NB4 (cell line): ENCODE measurements around the gene SSBP1.
A peak's percentile ranks its signal among the peaks of the same experiment; 100 is the strongest.
"Not testable (repeated sequence)": the region's sequence is repeated elsewhere in the genome, so short reads cannot be mapped to it uniquely, and the experiment has no call there.

Experiments
- DNase-seq: peaks from one replicate; pipeline ENCODE4 v3.0.0; 2010; ENCODE audit warnings: low read depth
- H3K4me3 ChIP-seq: one replicate; pipeline ENCODE4 v1.5.1; 2011; ENCODE audit warnings: mild to moderate bottlenecking, low read depth, low read length, moderate library complexity
- MYC ChIP-seq: IDR thresholded peaks from 2 replicates; pipeline ENCODE4 v1.6.1; 2011; ENCODE audit warnings: low read depth, low read length
- POLR2A ChIP-seq: IDR thresholded peaks from 2 replicates; pipeline ENCODE4 v1.6.1; 2011; ENCODE audit warnings: mild to moderate bottlenecking; ENCODE audit not compliant: insufficient read length; ENCODE audit errors: extremely low read depth
- TF ChIP-seq, protein P1 (sequence below): IDR thresholded peaks from 2 replicates; pipeline ENCODE4 v1.6.1; 2011; ENCODE audit warnings: low read depth, low read length
- TF ChIP-seq, protein P2 (sequence below): IDR thresholded peaks from one replicate; pipeline ENCODE4 v1.5.1; 2012; ENCODE audit warnings: low read depth, low read length

Gene SSBP1

DNA sequence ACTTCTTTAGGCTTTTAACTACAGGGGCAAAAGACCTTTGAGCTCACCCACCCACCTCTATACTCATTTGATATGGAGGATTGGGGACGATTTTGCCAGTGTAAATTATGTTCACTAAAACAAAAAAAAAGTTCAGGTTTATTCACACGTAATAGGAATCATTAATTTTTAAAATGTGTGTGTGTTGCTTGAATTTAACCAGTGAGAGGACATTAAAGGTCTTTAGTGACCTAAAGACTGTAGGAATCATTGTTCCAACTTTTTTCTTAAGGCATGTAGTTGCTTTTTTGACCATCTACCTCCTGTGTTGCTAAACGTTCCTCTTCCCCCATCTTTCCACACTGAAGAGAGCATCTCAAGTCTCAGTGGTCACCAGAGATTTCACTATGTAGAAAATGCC is 1.1 kb downstream of the SSBP1 start:
- H3K4me3 ChIP-seq, result peak overlapping the region; percentile 97
- DNase-seq, result no peak

GRCh38 chr7:141742229-141742628 is 4.1 kb downstream of the SSBP1 start:
- no peak for DNase-seq
- TF ChIP-seq, protein P1, sequence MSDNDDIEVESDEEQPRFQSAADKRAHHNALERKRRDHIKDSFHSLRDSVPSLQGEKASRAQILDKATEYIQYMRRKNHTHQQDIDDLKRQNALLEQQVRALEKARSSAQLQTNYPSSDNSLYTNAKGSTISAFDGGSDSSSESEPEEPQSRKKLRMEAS, result no peak
- TF ChIP-seq POLR2A, result no peak
- TF ChIP-seq, protein P2, sequence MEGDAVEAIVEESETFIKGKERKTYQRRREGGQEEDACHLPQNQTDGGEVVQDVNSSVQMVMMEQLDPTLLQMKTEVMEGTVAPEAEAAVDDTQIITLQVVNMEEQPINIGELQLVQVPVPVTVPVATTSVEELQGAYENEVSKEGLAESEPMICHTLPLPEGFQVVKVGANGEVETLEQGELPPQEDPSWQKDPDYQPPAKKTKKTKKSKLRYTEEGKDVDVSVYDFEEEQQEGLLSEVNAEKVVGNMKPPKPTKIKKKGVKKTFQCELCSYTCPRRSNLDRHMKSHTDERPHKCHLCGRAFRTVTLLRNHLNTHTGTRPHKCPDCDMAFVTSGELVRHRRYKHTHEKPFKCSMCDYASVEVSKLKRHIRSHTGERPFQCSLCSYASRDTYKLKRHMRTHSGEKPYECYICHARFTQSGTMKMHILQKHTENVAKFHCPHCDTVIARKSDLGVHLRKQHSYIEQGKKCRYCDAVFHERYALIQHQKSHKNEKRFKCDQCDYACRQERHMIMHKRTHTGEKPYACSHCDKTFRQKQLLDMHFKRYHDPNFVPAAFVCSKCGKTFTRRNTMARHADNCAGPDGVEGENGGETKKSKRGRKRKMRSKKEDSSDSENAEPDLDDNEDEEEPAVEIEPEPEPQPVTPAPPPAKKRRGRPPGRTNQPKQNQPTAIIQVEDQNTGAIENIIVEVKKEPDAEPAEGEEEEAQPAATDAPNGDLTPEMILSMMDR, result no peak
- no peak overlapping the region for H3K4me3 ChIP-seq

More for the DNA sequence above, 1.1 kb downstream of the SSBP1 start:
- TF ChIP-seq MYC (no peak), POLR2A (no peak)
- TF ChIP-seq, protein P1, result no peak
- TF ChIP-seq, protein P2, result no peak

DNA sequence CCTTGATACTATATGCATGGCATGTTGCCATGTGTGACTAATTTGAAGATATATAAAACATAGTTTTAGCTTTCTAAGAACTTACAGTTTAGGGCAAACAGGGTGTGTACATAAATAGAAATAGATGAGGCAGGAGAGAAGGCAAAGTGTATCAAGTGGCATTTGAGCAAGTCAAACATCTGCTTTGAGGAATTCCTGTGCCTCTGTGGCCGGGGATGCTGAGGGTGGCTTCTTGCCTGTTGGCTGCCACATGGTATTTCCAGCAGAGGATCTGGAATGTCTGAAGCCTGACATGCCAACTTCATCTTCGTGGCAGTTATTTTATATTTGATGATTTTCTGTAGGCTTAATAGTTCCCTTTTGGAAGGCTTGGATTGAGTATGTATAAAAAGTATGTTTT is 6.0 kb downstream of the SSBP1 start:
- no peak for DNase-seq
- TF ChIP-seq, protein P1, result no peak
- TF ChIP-seq, protein P2, result no peak
- TF ChIP-seq POLR2A (no peak), MYC (no peak)
- H3K4me3 ChIP-seq, result no peak overlapping the region

DNA sequence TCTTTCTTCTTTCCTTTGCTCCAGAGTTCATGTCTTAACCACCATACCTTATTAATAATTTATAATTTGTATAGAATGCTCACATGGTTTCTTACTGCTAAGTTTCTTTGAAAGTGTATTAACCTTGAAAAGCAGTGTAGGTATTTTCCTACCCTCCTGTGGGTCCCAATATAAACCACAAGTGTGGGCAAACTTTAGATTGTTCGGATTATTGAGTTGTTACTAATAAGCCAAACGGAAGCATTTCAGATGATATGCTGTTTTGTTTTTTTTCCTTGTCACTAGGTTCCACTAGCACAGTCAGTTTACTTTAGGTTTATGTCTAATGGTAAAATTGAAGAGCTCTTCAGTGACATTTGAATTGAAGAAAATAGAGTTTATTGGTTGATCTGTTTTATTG is 10.2 kb downstream of the SSBP1 start:
- no peak for DNase-seq
- TF ChIP-seq POLR2A (no peak), MYC (no peak)
- TF ChIP-seq, protein P1, result no peak
- TF ChIP-seq, protein P2, result no peak
- H3K4me3 ChIP-seq, result no peak overlapping the region

DNA sequence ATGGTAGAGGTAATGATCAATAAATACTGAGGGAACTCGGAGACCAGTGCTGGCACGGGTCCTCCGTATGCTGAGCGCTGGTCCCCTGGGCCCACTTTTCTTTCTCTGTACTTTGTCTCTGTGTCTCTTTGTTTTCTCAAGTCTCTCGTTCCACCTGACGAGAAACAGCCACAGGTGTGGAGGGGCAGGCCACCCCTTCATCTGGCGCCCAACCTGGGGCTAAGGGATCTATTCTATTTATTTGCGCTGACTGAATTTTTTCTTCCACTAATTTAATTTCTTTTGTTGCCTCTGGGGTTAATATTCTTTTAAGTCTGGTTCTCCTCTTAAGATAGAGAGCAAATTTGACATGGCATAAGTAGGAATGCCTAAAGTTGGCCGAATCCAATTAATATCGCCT is 13.7 kb downstream of the SSBP1 start:
- H3K4me3 ChIP-seq, result not testable (repeated sequence)
- DNase-seq, result peak; percentile 15

DNA sequence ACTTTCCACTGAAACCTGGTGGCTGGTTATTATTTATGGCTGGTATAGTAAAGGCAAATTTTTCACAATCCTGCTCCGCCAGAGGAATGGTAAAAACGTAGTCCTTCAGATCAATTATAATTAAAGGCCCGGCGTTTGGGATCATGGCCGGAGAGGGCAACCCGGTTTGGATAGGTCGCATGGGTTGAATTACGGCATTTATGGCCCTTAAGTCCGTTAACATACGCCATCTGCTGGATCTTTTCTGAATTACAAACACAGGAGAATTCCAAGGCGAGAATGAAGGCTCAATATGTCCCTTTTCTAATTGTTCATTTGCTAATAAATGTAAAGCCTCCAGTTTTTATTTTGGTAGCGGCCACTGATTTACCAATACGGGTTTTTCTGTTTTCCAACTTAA is 14.5 kb downstream of the SSBP1 start:
- peak; percentile 53 for DNase-seq
- no peak overlapping the region for H3K4me3 ChIP-seq
- TF ChIP-seq, protein P2, result peak; percentile 46
- no peak for TF ChIP-seq MYC

GRCh38 chr7:141754939-141755338 is 16.8 kb downstream of the SSBP1 start:
- H3K4me3 ChIP-seq, result no peak overlapping the region
- peak; percentile 61 for DNase-seq
- TF ChIP-seq, protein P2, result peak; percentile 54
- TF ChIP-seq, protein P1, result no peak
